NOMO-1 treated with dmso at 0.1 percent for 144 hours (cell line): Measurements from ENCODE around the gene IGFALS.

Experiments used
- DNase-seq: peaks from one replicate; lab custom pipeline; 2025; ENCODE audit not compliant: unreplicated experiment; lab: John Stamatoyannopoulos, UW

The IGFALS gene

GRCh38 chr16:1745900-1746692 lies 47.4 kb downstream of the IGFALS start:
- DNase-seq: no peak

GRCh38 chr16:1745181-1745899 lies 48.2 kb downstream of the IGFALS start:
- no peak for DNase-seq

DNA sequence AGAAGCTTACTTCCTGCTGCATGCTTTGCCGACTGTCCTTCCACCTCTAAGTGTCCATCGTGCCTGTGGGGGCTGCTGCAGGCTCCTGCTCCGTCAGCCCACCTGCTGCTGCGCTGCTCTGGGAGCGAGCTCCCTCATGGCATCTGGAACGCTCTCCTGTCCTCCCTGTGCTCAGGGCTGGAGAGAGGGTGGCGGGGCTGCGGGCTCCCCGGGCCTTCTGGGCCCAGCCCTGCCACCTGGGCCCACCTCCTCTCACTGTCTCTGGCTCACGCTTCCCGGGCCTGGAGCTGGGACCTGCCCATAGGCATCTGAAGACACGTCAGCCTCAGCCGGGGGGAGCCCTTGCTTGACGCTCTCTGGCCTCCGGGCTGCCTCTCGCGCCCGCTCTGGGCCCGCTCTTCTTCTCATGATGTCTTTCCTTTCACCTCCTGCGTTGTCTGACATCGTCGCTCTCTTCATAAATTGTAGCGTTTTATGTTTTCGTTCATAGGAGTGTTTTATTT lies 49.1 kb downstream of the IGFALS start:
- DNase-seq: no peak

DNA sequence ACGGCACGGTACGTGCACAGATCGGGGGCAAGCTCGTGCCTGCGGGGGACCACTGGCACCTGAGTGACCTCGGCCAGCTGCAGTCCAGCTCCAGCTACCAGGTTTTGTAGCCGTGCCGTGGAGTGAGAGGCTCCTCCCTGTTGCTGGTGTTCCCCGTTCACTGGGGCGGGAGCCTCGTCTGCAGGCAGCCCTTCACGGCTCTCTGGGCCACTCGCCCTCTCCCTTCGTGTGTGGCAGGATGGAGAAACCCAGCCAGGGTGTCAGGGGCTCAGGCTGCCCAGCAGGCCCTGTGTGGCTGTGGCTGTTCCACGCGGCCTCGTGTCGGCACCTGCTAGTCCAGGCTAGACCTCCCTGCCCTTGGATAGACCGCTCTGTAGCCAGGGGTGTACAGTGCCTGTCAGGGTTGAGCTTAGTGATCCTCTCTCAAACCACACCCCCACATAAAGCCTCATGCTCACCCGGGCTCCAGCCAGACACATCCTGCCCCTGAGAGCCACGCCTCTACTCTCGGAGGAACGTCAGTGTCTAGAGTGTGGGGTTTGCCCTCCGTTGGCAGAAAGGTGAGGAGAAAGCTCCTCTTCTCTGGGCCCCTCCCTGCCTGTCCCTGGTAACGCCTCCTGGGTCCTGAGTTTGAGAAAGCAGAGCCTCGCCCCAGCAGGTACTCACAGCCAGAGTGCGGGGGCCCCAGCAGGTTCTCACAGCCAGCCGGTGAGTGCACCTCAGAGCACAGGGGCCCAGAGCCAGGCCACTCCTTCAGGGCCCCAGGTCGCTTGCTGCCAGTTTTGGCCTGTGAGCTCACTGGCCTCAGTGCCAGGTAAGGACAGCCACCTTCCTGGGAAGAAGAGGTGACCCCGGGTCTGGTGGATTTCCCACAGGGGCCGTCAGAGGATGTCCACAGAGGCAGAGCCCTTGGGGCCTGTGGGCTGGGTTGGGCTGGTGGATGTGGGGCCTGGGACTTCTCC lies 49.8 kb downstream of the IGFALS start:
- DNase-seq: no peak

DNA sequence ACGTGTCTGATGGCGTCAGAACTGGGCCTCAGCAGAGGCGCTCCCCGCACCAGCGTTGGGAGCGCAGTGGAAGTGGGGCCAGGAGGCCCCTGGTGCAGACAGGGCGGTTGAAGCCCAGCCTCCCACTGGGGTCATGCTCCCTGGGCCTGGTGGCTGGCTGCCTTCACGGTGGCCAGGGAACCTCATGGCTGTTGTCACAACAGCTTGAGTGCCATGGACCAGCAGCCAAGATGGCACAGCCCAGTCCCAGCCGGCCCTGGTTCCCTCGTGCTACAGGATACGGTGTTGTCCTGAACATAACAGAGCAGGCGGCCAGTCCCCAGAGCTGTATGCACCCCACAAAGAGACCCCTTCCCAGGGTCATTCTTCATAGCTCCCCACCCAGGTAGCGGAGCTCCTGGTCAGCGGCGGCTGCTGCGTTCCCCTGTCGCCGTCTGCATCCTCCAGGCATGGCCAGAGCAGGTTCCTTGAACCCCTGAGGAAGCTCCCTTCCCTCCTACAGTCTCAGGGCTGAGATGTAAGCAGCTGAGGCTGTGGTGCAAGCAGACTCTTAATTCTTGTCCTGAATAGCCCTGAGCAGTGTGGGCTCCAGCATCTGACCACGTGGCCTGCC lies 51.8 kb downstream of the IGFALS start:
- DNase-seq: no peak

- no peak for DNase-seq
These were observed 52.6 kb downstream of the IGFALS start for GRCh38 chr16:1740781-1741490.
